ENCODE data around the gene BCL2A1. TPM values are rescaled to one million over a fixed set of nuclear protein-coding genes. Genes with fewer than 3 reads are reported as not detected.
"Not testable (repeated sequence)": the region's sequence is repeated elsewhere in the genome, so short reads cannot be mapped to it uniquely, and the experiment has no call there.

BCL2A1 gene
- not detected in 2 replicates for total RNA-seq (2022)
- not detected for Bru-seq, nascent RNA
- percentile 7 among the genes with signal in this experiment for BruChase-seq, experiment 1, labeled RNA remaining after a 2-hour chase
- BruChase-seq, experiment 2, labeled RNA remaining after a 6-hour chase: not detected
- long read RNA-seq: 0 reads

GRCh38 chr15:79970624-79971434 is at the start of gene BCL2A1:
TSS of gene BCL2A1 (minus strand) at chr15:79971196. CDS start at chr15:79971119, 77 bp downstream.
- no peaks in the 10 kb centered on the region for H3K9me3 Mint-ChIP-seq (ENCODE audit: unreplicated experiment)
- H3K27me3 Mint-ChIP-seq (ENCODE audit: insufficient read depth, unreplicated experiment): no peaks in the 10 kb centered on the region
- TF ChIP-seq CTCF (IDR thresholded peaks at IDR 0.05; ENCODE audit: insufficient read depth in 1 of 2, low read depth in 1 of 2, low read length in 1 of 2, severe bottlenecking in 1 of 2, unreplicated experiment in 1 of 2): no peak
- no peak within 1 kb of the TSS for H3K4me3 Mint-ChIP-seq (ENCODE audit: unreplicated experiment)
- CTCF ChIA-PET: no interaction called here
- BruUV-seq (replicated peaks): no TSS peak
- DNase-seq: no peak
- no peaks in the 10 kb centered on the region for H3K4me1 Mint-ChIP-seq (ENCODE audit: low read depth, unreplicated experiment)
- POLR2A ChIA-PET: no interaction called here
- no peaks in the 10 kb centered on the region for H3K36me3 ChIP-seq (ENCODE audit: control insufficient read depth, insufficient read depth, low read length)
- no peaks in the 10 kb centered on the region for H3K27me3 ChIP-seq (replicated peaks; ENCODE audit: control insufficient read depth, insufficient read depth, low read length)
- intact Hi-C loops (cut with micrococcal nuclease; ENCODE audit: unreplicated experiment): no loop called here
- H3K27ac Mint-ChIP-seq (ENCODE audit: unreplicated experiment): no peak within 1 kb of the TSS
- H3K9me3 ChIP-seq: no peaks in the 10 kb centered on the region
- no peaks in the 10 kb centered on the region for H3K36me3 Mint-ChIP-seq (ENCODE audit: insufficient read depth, unreplicated experiment)
- H3K4me3 ChIP-seq (ENCODE audit: low read depth, low read length): no peak within 1 kb of the TSS
- no peaks in the 10 kb centered on the region for H3K4me1 ChIP-seq

GRCh38 chr15:80020731-80021130 is 49.7 kb upstream of the BCL2A1 start:
- Mint-ChIP-seq H3K36me3 (ENCODE audit: insufficient read depth, unreplicated experiment) (no peaks in the 10 kb centered on the region), H3K27me3 (ENCODE audit: insufficient read depth, unreplicated experiment) (peaks cover 4% of the 10 kb centered on the region), H3K27ac (ENCODE audit: unreplicated experiment) (no peak overlapping the region), H3K4me1 (ENCODE audit: low read depth, unreplicated experiment) (no peaks in the 10 kb centered on the region), H3K4me3 (ENCODE audit: unreplicated experiment) (no peak overlapping the region), H3K9me3 (ENCODE audit: unreplicated experiment) (no peaks in the 10 kb centered on the region)
- H3K27me3 ChIP-seq (replicated peaks; ENCODE audit: control insufficient read depth, insufficient read depth, low read length): no peaks in the 10 kb centered on the region
- intact Hi-C loops (cut with micrococcal nuclease; ENCODE audit: unreplicated experiment): no loop called here
- TF ChIP-seq CTCF (IDR thresholded peaks at IDR 0.05; ENCODE audit: insufficient read depth in 1 of 2, low read depth in 1 of 2, low read length in 1 of 2, severe bottlenecking in 1 of 2, unreplicated experiment in 1 of 2): no peak
- H3K4me1 ChIP-seq: no peaks in the 10 kb centered on the region
- ChIA-PET POLR2A (no interaction called here), CTCF (no interaction called here)
- no TSS peak for BruUV-seq (replicated peaks)
- H3K36me3 ChIP-seq (ENCODE audit: control insufficient read depth, insufficient read depth, low read length): no peaks in the 10 kb centered on the region
- no peaks in the 10 kb centered on the region for H3K9me3 ChIP-seq
- H3K4me3 ChIP-seq (ENCODE audit: low read depth, low read length): no peak overlapping the region
- DNase-seq: no peak

- H3K4me3 Mint-ChIP-seq (ENCODE audit: unreplicated experiment); POLR2A ChIA-PET; DNase-seq; H3K4me3 ChIP-seq (ENCODE audit: low read depth, low read length); H3K9me3 ChIP-seq; CTCF ChIA-PET; H3K4me1 Mint-ChIP-seq (ENCODE audit: low read depth, unreplicated experiment); H3K27me3 ChIP-seq (replicated peaks; ENCODE audit: control insufficient read depth, insufficient read depth, low read length); H3K27me3 Mint-ChIP-seq (ENCODE audit: insufficient read depth, unreplicated experiment); H3K9me3 Mint-ChIP-seq (ENCODE audit: unreplicated experiment); H3K4me1 ChIP-seq; intact Hi-C loops (cut with micrococcal nuclease; ENCODE audit: unreplicated experiment); BruUV-seq (replicated peaks); H3K36me3 ChIP-seq (ENCODE audit: control insufficient read depth, insufficient read depth, low read length); H3K36me3 Mint-ChIP-seq (ENCODE audit: insufficient read depth, unreplicated experiment); H3K27ac Mint-ChIP-seq (ENCODE audit: unreplicated experiment): not testable (repeated sequence)
Measured at GRCh38 chr15:80020149-80020548, 49.2 kb upstream of the BCL2A1 start.
